CD4-positive, alpha-beta T cell treated with Interleukin-6 at 100 ng/mL for 8 hours (primary cell): Measurements from ENCODE around the gene UCP3.
A peak's percentile ranks its signal among the peaks of the same experiment; 100 is the strongest.
"Not testable (repeated sequence)": the region's sequence is repeated elsewhere in the genome, so short reads cannot be mapped to it uniquely, and the experiment has no call there.

ENCODE experiments used
- DNase-seq: peaks from one replicate; pipeline ENCODE4 v3.0.0-alpha.2; 2020; ENCODE audit warnings: mixed read lengths, low spot score

Gene UCP3

DNA sequence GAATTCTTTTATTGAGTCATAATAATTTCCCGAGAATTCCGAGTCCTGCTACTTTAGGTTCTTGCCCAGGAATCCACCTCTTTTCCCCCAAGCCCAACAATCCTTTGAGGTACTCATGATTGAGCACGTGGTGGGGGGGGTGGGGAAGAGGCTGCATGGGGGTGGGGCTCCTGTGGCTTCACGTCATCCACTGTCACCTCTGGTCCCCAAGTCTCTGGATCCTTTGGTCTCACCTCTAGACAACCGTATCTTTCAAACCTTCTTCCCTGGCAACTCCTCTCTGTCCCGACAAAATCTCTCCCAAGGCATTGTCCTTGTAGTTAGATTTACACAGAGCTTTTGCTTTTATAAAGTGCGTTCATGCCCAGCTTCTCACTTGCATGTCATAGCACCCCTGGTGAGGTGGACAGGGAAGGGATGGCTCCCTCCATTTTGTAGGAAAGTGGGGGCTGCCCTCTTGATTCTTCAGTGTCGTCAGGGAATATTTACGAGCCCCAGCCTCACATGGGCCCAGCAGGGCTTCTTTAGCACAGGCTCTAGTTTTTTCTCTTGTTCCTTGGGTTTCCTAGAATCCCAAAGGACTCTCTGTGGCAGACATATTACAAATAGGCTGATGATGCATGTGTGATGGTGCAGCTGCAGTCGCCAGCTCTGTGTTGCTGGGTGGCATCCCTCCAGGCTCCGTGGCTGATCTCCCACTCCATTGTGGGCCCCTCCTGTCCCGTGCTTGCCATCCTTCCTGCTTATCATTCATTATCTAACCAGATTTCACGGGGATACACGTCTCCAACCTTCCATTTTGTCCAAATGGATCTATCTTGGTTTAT is 8.4 kb downstream of the UCP3 start:
- DNase-seq: no peak

DNA sequence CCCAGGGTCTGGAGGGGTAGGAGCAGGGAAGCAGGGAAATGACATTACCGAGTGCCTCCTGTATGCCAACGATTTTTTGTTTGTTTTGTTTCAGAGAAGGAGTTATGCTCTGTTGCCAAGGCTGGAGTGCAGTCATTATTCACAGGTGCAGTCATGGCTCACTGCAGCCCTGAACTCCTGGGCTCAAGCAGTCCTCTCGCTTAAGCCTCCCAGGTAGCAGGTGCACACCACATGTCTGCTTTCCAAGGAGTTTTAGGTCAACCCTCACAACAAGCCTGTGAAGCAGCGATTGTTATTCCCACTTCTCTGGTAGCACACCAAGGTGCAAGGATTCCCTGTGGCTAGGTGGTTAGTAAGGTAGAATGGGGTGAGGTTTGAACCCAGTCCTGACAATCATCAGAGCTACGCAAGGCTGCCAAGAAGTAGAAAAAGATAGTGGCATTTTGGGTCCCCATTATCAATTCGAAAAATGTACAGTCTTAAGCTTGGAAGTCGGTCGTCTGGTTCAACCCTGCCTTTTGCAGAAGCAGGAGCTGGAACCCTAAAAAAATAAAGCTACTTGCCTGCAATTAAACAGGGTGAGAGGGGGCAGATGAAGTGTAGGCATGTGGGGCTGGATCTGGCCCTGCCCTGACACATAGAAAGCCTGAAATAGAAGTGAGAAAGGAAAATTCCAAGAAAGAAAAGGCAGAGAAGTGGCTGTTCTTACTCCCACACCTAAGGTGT is 9.1 kb downstream of the UCP3 start:
- no peak for DNase-seq

DNA sequence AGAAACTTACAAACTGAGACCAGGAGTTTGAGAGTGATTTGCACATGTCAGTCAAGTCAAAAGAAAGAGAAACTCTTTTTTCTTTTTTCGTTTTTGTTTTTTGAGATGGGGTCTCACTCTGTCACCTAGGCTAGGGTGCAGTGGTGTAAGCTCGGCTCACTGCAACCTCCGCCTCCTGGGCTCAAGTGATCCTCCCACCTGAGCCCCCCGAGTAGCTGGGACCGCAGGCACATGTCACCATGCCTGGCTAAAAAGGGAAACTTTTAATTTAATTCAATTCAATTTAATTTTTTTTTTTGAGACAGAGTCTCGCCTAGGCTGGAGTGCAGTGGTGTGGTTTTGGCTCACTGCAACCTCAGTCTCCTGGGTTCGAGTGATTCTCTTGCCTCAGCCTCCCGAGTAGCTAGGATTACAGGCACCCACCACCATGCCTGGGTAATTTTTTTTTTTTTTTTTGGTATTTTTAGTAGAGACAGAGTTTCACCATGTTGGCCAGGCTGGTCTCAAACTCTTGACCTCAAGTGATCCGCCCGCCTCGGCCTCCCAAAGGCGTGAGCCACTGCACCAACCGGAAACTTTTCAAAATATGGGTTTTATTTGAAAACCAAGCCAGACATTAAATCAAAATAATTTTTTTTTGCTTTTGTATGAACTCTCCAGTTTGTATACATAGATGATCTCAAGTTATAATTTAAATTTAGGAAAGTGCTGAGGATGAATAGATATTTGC is 9.9 kb downstream of the UCP3 start:
- DNase-seq: no peak

DNA sequence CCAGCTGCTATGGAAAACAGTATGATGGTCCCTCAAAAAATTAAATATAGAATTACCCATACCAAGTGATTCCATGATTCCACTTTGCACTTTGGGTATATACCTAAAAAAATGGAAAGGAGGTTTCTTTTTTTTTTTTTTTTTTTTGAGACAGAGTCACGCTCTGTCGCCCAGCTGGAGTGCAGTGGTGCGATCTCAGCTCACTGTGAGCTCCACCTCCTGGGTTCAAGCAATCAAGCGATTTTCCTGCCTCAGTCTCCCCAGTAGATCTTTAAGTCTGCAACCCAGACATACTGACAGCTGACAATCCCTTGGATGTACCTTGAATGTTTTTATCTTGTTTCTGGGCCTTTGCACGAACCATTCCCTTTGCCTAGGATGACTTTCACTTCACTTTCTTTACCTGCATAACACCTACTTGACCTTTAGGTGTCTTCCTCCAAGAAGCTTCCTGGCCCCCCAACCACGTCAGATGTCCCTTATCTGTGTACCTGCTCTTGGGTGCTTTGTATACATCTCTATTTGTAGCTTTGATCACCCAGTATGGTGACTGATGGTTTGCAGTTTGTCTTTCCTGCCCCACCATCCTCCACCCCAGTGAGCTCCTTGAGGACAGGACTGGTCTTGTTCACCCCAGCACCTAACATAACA is 11.6 kb downstream of the UCP3 start:
- DNase-seq: no peak

DNA sequence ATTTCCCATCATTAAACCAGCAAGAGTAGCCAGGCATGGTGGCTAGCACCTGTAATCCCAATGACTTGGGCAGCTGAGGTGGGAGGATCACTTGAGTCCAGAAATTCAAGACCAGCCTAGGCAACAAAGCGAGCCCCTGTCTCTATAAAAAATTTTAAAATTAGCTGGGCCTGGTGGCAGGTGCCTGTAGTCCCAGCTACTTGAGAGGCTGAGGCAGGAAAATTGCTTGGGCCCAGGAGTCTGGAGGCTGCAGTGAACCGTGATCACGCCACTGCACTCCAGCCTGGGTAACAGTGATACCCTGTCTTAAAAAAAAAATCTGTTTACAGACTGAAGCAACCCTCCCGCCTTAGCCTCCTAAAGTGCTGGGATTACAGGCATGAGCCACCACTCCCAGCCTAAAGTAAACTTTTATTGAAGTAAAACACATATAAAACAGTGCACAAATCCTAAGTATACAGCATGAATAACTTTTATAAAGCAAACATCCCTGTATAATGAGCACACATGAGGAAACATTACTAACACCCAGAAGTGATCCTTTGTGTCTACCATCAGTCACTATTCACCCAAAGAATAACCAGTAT is 12.6 kb downstream of the UCP3 start:
- no peak for DNase-seq

DNA sequence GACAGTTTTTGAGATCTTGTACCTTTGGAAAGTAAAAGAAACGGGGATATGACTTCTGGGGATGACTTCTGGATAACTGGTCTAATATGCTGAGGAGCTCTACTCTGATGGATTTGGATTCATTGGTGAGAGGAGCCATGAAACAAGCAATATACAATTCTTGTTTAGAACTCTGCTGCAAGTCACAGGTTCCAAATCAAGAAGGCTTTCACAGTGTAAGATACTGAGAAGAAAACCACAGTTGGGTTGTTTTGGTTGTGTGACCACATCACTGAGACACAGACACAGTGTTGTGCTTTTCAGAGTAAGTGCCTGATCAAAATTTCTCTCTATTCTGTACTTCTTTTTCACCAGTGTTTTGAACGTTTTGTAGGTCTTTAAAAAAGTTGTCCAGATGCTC is 13.2 kb downstream of the UCP3 start:
- peak; percentile 73 for DNase-seq

DNA sequence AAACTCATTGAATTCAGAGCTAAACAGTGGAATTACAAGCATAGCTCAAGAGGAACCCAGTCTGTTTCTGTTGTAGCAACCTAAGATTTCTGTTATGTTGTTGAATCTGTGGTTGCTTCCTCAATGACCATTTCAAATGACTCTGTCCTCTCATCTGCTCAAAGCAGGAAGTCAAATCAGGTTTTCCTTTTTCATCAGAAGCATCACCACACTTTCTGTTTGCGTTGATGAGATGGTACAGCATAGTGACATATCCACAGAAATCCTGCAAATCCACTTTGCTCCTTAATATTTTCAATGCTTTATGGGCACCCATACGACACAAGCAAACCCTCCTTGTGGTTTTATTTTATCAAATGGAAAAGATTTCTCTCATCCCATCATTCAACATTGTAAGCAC is 13.6 kb downstream of the UCP3 start:
- peak; percentile 72 for DNase-seq

DNA sequence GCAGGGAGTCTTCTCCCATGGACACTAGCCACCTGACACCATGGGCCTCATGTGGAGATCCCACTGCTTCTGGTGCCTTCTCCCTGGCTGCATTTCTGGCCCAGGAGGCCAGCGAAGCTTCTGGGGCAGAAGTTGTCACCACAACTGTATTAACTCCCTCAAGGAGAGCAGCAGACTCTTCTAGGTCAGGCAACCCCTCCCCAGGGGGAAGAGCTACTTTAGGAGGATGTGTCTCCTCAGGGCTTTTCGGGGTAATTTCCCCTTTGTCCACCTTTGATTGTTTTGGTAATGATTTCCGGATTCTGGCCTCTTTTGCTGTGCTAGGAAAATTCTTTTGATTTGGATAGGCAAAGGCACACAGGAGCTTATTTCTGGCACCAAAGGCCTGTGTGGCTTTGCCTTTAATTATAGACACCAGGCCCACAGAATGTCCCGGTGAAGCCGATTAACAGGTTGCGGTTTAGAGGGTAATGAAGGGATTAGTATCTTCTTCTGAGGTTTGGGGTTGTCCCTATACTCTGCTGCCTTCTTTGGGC is 17.3 kb downstream of the UCP3 start:
- DNase-seq: no peak

DNA sequence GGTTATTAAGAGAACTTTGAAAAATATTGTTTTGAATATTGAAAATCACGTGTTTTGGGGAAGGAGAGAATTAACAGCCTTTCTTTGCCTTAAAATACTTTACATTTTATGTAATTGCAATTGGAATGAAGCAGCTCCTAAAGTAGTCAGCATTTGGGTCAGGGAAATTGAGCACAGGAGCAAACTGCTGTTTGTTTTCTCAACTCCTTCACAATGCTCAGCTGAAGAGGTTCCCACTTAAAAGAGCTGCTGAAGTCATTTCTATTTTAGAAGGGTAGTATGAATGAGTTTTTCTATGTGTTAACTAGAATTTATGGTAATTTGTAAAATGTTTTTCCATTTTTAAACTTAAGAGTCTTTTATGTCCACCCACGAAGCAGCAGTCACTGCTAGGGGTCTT is 18.2 kb downstream of the UCP3 start:
- DNase-seq: no peak

DNA sequence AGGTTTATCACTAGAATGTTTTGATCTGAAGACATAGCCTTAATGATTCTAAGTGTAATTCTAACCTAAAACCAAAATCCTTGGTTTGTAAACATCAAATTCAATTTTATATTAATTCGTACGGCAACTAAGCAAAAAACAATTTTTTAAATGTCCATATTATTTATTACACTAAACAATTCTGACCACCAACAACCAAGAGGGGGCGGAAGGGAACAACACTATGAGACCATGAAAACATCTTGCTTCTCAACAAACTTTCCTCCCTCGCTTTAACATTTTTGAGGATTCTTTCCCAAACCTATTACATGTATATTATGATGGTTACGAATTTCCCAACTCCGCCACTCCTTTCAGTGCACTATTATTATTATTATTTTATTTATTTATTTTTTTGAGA is 19.7 kb downstream of the UCP3 start:
- no peak for DNase-seq

DNA sequence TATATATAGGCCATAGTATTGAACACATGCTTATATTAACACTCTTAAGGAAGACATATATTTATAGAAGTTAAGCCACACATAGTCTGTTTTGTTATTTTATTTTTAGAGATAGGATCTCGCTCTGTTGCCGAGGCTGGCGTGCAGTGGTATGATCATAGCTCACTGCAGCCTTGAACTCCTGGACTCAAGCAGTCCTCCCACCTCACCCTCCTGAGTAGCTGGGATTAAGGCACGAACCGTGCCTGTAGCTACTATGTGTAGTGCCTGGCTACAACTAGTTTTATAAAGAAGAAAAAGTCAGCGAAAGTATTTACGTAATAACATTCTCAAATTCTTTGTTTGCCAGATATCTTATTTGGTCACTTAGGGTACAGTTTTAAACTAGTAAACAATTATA is 20.7 kb downstream of the UCP3 start:
- DNase-seq: no peak

DNA sequence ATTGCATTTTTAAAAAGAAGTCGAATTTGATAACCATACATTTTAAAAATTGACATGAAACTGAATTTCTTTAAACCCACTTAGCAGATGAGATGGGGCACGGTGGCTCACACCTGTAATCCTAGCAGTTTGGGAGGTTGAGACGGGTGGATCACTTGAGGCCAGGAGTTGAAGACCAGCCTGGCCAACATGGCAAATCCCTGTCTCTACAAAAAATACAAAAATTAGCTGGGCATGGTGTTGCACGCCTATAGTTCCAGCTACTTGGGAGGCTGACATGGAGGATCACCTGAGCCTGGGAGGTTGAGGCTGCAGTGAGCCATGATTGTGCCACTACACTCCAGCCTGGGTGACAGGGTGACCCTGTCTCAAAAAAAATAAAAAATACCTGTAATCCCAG is 23.2 kb downstream of the UCP3 start:
- not testable (repeated sequence) for DNase-seq

DNA sequence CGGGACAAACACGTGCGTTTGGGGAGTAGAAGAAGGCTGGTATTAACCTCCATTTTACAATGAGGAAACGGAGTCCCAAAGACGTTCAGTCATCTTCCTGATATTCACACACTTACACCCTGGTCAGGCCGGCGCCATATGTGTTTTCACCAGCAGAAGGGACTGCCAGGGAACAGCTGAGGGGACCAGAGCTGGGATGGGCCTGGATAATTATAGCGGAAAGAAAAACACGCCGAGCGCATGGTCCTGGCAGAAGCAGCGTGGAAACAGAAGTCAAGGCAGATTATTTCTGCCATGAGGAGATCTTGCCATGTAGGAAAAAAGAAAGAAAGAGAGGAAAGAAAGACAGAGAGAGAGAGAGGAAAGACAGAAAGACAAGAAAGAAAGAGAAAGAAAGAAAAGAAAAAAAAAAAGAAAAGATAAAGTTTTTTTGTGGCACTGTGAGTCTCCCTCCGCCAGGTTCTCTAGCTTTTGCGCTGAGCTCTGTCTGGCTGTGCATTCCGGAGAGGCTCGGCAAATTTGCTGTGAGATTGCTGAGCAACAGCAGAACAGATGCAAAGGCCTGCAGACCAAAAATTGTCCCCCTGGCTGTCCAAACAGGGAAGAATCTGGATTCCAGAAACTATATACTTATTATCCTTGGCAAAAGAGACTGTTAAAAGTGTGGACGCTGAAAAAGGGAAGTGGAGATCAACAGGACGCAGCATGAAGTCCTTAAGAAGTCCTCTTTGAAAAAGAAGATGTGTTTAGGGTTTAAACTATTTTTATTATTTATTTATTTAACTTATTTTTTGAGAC is 24.9 kb downstream of the UCP3 start:
- DNase-seq: no peak

DNA sequence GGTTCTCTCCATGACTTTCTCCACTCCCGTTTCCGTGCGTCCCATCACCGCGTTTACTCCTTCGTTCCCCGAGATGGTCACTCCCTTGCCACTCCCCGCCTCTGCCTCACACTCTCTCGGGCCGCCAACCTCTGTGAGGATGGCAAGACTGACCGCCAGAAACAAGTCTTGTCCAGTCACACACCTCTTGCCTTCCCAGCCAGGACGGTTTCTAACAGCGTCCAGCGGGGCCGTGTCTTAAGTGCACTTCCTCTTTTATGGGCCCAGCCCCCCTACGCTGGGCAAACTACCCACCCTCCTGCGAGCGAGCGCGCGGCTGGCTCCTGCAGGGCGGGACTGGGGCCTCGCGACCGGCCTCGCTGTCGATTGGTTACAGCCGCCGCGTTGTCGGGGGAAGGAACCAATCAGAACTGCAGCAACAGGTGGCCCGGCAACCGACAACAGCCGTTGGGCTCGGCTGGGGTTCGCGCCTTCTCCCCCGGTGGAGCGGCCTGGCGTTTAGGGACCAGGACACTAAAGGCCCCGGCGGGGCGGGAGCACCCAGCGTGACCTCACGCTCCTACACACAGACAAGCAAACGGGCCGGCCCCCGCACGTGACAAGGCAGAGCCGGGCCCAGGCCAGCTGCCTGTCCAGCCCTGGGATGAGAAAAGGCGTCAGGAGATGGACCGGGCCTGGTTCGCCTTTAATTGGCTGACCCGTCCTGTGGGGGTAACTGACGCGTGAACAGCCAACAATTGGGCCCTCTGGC is 25.7 kb downstream of the UCP3 start:
- peak; percentile 94 for DNase-seq

DNA sequence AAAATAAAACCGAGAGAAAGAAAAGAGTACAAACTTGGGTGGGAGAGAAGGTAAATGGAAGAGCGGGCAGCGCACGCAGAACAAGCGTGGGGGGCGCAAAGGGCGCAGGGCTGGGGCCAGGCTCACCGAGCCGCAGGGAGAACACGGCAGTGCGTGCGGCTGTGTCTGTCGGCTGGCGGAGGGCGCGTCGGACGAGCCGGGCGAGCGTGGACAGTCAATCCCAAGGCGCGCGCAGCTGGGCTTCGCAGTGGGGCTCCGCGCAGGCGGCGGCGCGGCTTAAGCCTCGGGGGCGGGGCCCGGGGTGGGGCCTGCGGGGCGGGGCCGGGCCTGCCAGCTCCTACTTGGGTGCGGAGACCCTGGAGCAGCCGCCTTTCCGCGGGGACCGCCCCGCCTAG is 26.3 kb downstream of the UCP3 start, which contains the start of gene UCP2:
TSS of gene UCP2 (minus strand) at position 249 of the 395 bp plus-strand sequence. CDS start 4,465 bp downstream, outside the sequence.
- DNase-seq: peak; percentile 82

DNA sequence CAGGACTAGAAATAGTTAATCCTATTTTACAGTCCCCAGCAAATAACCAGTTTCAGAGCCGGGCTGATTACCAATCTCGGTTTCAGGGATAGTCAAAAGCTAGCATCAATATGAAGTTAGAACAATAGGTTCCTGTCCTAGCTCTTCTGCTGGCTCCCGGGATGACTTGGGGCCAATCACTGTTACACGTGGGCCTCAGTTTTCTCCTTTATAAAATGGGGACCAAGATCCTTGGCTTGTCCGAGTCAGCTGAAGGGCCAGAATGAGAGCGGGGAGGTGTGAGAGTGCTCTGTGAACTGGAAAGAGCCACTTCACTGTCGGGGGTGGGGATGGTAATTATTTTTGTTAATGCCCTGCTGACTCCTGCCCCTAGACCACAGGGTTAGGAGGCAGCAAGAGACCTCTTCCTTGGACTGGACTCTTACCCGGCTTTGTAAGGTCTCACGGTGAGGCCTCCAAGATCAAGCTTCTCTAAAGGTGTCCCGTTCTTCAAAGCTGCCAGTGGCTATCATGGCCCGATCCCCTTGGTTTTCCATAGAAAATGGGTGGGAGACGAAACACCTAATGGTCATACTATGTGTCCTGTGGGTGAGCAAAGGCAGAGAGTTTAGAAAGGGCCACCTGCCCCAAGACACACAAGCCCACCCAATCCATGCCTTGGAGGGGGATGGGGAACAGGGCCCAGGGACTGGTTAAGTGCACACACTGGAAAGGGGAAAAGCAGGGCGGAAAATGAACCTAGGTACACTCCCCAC is 27.7 kb downstream of the UCP3 start:
- DNase-seq: no peak

DNA sequence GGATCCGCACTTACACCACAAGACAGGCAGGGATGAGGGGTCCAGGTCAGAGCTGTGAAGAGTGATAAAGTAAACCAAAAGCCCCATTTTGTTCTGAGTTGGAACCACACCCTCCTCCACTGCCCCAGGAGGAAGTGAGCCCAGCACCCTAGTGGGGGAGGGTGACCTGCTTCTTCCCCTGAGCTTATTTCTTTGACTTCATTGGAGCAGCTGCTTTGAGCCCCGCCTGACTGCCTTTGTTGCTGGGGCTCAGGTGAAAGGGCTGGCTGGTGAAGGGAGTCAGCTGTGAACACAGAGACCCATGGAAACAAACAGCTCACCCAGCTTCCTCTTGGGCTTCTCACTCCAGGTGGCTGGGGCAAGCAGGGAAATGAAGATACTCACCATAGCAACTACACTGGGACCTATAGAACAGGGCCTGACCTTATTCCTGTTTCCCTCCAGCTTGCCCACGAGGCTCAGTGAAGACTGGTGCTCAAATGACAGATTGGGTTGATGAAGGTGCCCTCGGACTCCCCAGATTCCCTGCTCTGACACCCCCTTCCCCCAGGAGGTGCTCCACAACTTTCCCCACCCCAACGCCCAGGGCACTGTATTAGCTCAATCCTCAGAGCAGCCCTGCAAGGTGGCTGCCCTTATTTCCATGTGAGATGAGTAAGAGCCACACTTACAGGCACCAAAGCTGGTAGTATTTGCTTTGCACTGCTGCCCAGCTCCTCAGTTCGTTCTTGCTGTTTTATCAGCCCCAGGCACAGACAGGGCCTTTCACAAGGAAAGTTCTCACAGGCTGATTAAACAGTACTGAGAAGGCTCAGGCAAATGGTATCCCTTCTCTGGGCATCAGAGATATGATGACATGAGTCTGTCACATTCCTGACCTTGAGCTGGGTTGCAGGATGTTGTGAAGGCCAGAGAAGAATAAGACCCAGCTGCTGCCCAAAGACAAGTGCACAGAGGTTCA is 28.6 kb downstream of the UCP3 start:
- DNase-seq: peak; percentile 91

DNA sequence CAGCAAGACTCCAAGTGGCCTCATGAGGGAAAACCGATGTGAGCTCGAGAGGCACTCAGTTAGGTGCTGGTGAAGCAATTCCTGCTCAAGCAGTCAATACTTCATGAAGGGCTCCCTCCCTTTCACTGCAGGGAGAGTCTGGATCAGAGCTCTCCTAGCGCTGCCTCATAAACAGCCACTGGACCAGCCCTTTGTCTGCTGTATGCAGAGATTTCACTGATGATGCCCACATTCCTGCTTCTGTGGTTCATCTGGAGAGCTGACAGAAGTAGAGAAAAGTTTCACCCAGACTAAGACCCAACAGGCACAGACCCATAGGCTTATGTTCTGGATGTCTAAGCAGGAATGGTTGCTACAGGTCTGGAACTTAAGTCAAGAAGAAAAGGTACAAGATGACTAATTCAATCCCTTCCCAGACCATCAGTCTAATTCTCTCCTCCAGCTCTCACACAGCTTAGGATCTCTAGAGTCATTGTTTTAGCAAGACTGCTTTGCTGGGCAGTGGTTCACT is 30.3 kb downstream of the UCP3 start:
- no peak for DNase-seq
